NCI-H1092 (cell line): Measurements from ENCODE around the gene UHRF2.
"Not testable (repeated sequence)": the region's sequence is repeated elsewhere in the genome, so short reads cannot be mapped to it uniquely, and the experiment has no call there.

Source experiments
- DNase-seq: peaks from one replicate; lab custom pipeline; 2025; lab: John Stamatoyannopoulos, UW

The UHRF2 gene

GRCh38 chr9:6488395-6488794, 75.4 kb downstream of the UHRF2 start:
- no peak for DNase-seq

- no peak for DNase-seq
Observed at GRCh38 chr9:6489099-6489498, 76.1 kb downstream of the UHRF2 start.

DNA sequence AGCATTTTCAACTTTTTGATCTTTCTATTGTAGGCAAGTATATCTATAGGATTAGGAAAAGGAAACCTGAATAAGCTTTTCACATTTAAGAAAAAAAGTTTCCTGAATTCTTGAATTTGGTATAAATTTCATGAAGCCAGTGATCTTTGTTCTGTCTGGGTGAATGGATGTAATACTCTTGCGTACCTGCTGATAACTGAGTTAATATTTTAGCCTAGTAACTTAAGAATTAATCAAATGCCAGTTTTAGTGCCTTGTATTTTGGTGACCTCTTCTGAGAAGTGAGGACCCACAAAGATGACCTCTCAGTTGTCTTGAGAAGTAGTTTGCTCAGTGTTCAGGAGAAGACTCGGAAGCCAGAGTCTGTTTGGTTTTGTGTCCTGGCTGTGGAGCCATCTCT, 77.9 kb downstream of the UHRF2 start:
- DNase-seq: no peak

DNA sequence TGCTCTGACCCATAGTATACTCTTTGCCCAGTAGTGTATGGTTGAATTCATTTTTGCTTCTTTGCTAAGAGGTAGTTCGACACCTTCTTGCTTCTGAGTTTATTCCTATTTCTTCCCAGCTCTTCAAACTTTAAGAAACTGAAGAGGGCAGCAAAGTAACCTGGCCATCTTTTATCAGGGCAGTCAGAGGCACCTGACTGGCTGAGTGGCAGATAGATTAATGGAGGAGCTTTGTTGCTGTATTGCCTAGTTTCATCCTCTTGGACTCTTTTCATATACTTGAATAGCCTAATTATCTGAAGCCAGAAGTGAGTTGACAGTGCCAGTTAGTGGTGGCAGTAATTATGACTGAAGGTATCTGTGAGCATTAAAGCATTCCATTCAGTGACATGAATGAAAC, 82.5 kb downstream of the UHRF2 start:
- no peak for DNase-seq

- DNase-seq: no peak
Observed at GRCh38 chr9:6498982-6499381, 86.0 kb downstream of the UHRF2 start.

GRCh38 chr9:6501526-6502210, 88.7 kb downstream of the UHRF2 start:
- DNase-seq: no peak

DNA sequence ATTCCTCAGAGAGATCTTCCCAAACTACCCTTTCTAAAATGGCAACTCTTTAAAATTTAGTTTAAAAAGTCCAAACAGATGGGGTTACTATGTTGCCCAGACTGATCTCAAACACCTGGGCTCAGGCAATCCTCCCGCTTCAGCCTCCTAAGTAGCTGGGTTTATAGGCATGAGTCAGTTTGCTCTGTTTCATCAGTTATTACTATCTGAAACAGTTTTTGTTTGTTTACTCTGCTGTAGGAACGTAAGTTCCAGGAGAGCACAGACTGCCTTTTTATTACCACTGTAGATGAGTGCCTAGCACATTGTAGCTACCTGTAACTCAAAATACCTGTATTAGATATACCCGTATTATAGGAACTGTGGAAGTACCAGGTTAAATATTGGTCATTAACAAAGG, 89.4 kb downstream of the UHRF2 start:
- no peak for DNase-seq

DNA sequence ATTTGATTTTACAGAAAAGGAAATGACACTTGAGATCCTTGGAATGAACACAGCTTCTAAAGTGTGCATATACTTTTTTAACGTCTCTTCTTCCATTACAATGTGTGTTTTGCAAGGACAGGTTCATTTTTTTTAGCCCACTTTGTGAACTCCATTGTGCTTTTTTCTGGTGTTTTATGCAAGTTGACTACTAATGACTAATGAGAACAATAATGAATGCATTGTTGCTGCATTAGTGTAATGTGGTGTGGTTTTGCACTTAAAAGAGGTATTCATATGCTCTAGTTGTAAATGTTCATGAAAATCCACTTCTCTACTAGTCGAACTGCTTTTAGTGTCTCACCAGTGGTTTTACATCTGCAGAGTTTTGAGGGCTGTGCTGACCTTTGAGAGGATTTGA, 93.6 kb downstream of the UHRF2 start:
- DNase-seq: no peak

- no peak for DNase-seq
Observed at GRCh38 chr9:6512085-6512657, 99.2 kb downstream of the UHRF2 start.

DNA sequence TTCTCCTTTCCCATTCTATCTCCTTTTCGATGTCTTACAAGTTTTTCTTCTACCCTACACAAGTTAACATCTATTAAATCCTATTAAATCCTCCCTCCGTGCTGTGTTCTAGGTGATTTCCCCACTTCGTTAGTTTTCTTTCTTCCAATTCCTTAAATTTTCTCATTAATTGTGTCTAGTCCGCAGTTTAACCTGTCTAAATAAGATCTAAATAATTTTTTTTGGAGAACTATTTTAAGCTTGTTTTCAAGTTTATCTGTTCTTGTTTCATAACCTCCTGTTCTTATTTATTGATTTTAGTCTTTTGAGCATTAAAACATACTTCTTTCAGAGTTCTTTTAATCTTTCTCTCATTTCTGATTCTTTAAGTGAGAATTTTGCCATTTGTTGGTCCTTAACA, 109.3 kb downstream of the UHRF2 start:
- DNase-seq: no peak

GRCh38 chr9:6525326-6526045, 112.5 kb downstream of the UHRF2 start:
- no peak for DNase-seq

DNA sequence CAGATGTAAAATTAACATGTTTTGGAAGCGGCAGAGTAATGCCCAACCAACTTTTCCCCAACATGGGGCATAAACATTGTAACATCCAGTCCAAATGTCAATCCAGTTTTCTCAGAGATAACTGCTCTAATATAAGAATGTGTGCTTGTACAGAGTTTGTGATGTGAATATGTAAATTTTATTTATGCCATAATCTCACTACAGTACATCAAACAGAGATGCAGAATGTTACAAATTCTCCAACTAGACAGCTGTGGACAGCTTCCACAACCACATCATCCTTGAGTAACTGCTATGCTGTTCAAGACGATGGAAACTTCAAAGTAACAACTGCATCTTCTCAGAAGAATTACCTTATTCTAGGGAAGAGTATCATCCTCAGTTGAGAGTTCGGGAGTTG, 122.6 kb downstream of the UHRF2 start:
- no peak for DNase-seq

- DNase-seq: no peak
Observed at GRCh38 chr9:6538666-6539071, 125.7 kb downstream of the UHRF2 start.

- not testable (repeated sequence) for DNase-seq
Observed at GRCh38 chr9:6542617-6543016, 129.6 kb downstream of the UHRF2 start.

GRCh38 chr9:6543204-6543603, 130.2 kb downstream of the UHRF2 start:
- DNase-seq: no peak

DNA sequence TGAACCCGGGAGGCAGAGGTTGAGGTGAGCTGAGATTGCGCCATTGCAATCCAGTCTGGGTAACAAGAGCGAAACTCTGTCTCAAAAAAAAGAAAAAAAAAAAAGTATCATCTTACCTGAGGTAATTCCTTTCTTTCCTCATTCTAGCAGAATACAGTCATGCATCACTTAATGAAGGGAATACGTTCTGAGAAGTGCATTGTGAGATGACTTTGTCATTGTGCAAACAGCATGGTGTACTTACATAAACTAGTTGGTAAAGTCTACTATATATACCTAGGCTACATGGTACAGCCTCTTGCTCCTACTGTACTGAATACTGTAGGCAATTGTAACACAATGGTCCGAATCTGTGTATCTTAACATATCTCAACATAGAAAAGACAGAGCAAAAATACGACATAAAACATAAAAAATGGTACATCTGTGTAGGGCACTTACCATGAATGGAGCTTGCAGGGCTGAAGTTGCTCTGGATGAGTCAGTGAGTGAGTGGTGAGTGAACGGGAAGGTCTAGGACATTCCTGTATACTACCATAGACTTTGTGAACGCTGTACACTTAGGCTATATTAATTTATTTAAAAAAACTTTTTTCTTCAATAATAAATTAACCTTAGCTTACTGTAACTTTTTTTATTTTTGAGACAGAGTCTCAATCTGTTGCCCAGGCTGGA, 132.2 kb downstream of the UHRF2 start:
- no peak for DNase-seq

- peak; percentile 68 for DNase-seq
Observed at GRCh38 chr9:6549106-6549800, 136.3 kb downstream of the UHRF2 start.

- no peak for DNase-seq
Observed at GRCh38 chr9:6551136-6551535, 138.1 kb downstream of the UHRF2 start.

DNA sequence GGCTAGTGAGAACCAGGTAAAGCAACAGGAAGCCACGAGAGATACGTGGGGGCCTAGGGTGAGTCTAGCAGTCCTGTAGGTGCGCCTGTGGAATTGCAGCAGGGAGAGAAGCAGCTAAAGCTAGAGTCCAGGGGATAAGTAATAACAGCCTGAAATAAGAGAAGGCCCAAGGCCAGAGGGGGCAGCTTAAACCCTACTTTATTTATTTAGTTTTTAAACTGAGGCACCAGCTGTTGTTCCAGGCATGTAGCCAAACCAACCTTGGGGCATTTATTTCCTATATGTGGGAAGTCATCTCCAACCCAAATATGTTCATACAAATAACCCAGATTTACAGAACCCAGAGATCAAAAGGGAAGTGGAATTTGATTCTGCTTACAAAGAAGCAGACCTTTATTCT, 139.0 kb downstream of the UHRF2 start:
- peak; percentile 67 for DNase-seq

- DNase-seq: no peak
Observed at GRCh38 chr9:6552498-6553121, 139.6 kb downstream of the UHRF2 start.

GRCh38 chr9:6553866-6554265, 140.9 kb downstream of the UHRF2 start:
- no peak for DNase-seq
